ENCODE measurements around the gene TMEM141.
"Not testable (repeated sequence)": the region's sequence is repeated elsewhere in the genome, so short reads cannot be mapped to it uniquely, and the experiment has no call there.

TMEM141 gene

DNA sequence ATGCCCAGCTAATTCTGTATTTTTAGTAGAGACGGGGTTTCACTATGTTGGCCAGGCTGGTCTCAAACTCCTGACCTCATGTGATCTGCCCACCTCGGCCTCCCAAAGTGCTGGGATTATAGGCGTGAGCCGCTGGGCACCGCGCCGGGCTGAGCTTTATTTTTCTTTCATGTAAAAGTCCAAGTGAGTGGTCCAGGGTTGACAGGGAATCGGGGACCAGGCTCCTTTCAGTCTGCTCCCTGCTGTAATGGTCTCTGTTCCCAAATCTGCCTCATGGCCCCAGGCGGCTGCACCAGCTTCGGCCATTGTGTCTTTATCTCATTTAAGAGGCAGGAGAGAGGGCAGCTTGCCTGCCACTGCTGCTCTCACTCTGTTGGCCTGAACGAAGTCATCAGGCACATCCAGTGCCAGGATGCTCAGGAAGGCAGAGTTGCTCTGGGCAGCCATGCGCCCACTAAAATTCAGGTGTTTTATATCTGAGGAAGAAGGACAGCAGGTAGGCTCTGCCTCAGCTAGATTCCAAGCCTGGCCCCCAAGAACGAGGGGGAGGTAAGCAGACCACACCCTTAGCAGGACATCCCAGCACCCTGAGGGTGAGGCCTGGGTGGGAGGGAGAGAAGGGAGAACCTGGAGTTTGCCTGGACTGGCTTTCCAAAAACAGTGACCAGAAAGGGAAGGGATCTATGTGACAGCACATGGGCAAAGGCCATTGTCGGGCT is 3.3 kb downstream of the TMEM141 start:
- no peak for DNase-seq (ENCODE audit: low spot score)

DNA sequence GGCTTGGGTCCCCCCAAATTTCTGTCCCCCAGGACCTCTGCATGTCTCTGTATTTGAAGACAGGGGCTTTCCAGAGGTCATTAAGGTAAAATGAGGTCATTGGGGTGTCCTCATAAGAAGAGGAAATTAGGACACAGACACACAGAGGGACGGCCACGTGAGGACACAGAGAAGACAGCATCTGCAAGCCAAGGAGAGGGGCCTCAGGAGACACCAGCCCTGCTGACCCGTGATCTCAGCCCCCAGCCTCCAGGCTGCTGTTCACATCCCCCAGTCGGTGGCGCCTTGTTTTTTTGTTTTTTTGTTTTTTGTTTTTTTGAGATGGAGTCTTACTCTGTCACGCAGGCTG is 3.8 kb downstream of the TMEM141 start:
- DNase-seq (ENCODE audit: low spot score): no peak

DNA sequence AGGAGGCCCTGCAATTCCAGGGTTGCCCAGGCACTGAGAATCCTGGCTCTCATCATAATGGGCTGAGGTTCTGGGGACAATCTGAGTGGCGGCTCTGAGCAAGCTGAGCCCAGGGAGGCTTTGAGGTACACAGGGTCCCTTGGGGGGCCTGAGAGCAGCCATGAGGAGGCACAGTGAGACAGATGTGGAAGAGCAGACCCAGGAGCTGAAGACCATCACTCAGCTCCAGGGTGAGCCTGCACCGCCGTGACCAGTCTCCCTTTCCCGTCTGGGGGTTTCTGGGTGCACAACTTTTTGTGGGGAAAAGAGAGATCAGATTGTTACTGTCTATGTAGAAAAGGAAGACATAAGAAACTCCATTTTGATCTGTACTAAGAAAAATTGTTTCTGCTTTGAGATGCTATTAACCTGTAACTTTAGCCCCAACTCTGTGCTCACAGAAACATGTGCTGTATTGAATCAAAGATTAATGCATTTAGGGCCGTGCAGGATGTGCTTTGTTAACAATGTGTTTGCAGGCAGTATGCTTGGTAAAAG is 5.2 kb downstream of the TMEM141 start, which contains the start of gene CCDC183:
CCDC183 (plus strand) TSS at position 101 of the 537 bp plus-strand sequence; CDS start at position 161, 60 bp downstream.
- DNase-seq (ENCODE audit: low spot score): no peak

DNA sequence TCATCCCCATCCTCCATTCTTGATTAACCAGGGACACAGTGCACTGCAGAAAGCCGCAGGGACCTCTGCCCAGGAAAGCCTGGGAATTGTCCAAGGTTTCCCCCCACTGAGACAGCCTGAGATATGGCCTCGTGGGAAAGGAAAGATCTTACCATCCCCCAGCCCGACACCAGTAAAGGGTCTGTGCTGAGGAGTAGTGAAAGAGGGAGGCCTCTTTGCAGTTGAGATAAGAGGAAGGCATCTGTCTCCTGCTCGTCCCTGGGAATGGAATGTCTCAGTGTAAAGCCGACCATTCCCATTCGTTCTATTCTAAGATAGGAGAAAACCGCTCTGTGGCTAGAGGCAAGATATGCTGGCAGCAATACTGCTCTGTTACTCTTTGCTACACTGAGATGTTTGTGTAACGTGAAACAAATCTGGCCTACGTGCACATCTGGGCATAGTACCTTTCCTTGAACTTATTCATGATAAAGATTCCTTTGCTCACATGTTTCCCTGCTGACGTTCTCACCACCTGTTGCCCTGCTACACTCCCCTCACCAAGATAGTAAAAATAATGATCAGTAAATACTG is 5.7 kb downstream of the TMEM141 start:
- not testable (repeated sequence) for DNase-seq (ENCODE audit: low spot score)

DNA sequence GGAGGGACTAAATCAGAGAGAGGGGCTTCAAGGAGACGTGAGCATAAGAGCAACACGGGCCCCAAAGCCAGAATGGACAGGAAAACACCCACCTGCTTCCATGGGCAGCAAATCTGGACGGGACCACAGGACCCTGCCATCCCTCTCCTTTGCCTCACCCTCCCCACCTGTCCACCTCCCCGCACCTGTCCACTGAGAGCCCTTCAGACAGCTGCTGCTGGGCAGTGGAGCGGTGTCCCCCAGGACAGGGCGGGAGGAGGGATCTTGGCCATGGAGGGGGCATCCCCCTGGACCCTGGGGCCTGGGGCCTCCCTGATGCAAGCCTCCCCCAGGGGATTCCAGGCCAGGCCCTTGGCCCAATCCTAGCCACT is 7.5 kb downstream of the TMEM141 start:
- no peak for DNase-seq (ENCODE audit: low spot score)

DNA sequence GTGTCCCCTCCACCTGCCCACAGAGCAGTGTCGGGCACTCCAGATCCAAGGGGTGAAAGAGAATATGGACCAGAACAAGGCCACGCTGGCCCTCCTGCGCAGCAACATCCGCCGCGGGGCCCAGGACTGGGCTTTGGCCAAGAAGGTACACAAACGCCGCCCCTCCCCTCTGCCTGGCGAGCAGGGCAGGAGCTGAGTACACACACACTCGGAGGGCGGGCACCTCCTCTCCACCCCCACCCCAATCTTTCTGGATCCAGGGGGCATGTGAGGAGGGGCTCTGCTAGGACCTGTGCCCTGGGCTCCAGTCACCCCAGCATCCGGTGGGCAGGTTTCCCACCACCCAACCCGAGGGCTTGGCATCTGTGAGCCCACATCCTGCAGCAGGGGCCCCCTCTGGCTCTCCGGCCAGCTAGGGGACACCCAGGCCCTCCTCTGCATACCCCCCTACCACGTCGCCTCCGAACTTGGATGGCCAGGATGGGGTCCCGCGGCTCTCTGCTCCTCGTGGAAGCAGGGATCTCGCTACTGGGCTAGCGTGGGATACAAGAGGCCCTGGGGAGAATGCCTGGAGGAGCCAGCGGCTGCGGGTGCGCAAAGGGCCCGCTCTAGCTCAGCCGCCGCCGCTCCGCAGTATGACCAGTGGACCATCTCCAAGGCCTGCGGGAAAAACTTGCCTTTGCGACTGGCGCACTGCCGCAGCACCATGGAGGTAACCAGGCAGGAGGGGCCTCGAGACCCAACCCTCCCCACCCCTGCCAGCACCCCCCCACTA is 8.1 kb downstream of the TMEM141 start:
- DNase-seq (ENCODE audit: low spot score): no peak

DNA sequence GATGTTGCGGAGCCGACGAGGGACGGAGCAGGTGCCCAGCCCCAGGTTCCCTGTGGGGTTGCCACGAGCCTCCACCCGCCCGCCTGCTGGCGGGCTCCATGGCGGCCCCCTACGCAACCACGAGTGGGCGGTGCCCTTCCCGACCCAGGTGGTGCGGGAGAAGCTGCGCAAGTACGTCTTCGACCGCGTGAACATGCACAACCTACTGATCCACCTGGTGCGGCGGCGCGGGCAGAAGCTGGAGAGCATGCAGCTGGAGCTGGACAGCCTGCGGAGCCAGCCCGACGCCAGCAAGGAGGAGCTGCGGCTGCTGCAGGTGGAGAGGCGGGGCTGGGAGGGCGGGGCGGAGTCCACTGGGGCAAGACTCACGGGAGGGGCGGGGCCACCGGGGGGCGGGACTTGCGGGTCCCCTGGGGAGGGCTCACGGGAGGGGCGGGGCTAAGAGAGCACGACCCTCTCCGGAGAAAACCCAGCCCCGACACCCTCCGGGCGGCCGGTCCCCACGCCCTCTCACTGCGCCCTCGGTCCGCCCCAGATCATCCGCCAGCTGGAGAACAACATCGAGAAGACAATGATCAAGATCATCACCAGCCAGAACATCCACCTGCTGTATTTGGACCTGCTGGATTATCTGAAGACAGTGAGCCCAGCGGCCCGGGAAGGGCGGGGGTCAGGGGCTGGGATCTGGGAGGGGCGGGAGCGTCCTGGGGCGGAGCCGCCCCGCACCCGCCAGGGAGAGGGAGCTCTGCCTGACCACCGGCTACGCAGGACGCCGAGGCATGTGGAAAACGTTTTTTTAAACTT is 8.9 kb downstream of the TMEM141 start:
- DNase-seq (ENCODE audit: low spot score): peak; percentile 61

DNA sequence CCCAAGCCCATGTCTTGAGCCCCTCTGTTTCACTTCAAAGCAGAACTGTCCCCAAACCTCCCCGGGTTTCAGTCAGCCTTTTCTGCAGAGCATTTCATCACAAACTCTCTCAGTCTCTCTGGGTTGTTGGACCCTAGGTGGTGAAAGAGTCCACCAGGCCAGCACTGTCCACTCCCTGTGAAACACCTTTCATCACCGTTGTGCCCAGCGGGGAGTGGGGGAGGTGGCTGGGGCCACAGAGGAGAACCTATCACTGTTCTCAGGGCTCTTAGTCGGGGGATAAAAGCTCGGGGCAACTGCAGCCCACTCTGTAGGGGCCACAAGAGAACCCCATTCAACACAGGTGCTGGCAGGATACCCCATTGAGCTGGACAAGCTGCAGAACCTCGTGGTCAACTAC is 11.2 kb downstream of the TMEM141 start:
- no peak for DNase-seq (ENCODE audit: low spot score)

DNA sequence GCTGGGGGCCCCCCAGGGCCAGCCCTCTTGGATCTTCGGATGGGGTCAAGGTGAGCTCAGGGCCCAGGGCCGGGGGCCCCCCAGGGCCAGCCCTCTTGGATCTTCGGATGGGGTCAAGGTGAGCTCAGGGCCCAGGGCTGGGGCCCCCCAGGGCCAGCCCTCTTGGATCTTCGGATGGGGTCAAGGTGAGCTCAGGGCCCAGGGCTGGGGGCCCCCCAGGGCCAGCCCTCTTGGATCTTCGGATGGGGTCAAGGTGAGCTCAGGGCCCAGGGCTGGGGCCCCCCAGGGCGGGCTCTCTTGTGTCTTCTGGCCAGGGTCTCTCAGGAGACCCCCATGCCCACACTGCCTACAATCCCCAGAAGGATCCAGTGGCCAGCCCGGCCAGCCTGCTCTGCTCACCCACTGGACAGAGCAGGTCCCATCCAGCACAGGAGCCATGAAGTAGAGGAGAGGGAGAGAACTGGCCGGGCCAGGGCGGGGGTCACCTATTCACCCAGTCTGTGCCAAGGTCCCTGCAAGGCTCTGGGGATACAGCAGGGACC is 11.9 kb downstream of the TMEM141 start:
- DNase-seq (ENCODE audit: low spot score): not testable (repeated sequence)

DNA sequence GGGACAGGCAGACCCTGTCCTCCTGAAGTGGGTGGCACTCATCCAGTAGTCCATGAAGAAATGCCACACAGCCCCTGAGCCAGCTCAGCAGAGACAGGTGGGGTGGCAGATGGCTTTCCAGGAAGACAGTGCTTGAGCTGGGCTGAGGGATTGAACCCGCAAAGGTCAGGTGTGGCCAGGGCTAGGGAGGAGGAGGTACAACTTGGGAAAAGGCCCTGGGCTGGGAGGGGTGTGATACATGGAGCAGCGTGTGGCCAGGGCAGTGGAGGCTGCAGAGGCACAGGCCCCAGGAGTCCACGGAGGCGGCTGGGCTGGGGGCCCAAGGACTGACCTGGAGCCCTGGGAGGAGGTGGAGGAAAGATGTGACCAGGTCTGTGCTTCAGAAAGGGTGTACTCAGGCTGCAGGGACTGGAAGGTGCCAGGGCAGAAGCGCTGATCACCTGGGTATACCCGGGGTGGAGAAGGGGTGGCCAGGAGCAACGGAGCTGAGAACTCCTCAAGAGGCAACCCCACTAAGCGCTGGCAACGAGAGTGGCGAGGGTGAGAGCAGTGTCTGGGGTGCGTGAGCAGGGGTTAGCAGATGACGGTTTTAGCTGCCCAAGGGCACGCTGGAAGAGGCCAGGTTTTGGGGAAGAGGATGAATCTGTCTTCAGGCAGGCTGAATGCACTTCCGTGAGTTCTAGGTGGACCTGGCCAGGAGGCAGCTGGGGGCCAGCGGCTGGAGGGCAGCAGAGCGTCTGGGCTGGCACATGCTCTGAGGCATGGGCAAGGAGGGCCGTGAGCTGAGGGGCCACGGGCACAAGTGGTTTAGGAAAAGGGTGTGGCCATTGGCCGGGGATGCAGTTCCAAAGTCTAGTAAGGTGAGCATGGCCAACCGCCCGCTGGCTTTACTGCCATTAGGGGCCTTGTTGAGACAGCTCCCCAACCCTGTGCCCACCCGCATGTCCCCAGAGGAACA is 12.7 kb downstream of the TMEM141 start:
- DNase-seq (ENCODE audit: low spot score): no peak

DNA sequence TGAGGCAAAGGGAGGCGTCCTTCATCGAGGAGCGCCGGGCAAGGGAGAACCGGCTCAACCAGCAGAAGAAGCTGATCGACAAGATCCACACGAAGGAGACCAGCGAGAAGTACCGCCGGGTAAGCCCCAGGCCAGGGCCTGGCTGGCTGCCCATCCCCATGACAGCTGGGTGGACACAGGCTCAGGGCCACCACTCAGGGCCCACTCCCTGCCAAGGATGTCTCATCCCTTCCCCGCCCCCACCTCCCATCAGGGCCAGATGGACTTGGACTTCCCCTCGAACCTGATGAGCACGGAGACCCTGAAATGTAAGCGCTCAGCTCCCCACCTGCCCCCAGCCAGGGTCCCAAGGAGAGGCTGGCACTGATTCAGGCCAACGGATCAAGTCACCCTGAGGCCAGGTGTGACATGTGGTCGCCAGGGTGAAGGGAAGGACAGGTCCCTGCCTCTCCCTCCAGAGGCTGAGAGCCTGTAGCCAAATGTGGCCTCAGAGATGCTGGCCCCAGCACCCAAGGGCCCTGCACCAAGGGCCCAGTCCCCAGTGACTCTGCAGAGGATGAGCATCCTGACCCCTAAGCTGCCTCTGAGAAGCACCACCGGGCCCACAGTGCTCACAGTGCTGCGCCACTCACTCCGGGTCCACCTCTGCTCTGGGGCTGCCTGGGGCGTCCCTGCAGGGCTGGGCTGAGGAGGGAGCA is 13.5 kb downstream of the TMEM141 start:
- DNase-seq (ENCODE audit: low spot score): no peak

DNA sequence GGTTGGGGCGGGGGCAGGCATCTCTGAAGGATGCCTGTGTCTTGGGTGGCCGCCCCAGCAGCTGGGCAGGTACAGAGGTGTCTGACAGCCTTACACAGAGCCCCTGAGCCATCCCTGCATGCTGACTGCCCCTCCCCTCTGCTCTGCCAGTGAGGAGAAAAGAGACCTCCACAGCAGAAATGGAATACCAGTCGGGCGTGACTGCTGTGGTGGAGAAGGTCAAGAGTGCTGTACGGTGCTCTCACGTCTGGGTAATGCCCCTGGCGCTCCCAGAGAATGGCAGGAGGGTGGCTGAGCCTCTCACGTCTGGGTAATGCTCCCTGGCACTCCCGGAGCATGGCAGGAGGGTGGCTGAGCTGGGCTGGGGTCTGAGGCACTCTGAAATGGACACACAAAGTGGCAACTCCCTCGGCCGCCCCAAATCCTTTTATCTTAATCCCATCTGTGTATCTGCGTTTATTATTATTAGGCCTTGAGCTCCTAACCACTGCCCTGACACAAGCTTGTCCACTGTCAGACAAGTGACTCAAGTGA is 14.1 kb downstream of the TMEM141 start:
- no peak for DNase-seq (ENCODE audit: low spot score)

DNA sequence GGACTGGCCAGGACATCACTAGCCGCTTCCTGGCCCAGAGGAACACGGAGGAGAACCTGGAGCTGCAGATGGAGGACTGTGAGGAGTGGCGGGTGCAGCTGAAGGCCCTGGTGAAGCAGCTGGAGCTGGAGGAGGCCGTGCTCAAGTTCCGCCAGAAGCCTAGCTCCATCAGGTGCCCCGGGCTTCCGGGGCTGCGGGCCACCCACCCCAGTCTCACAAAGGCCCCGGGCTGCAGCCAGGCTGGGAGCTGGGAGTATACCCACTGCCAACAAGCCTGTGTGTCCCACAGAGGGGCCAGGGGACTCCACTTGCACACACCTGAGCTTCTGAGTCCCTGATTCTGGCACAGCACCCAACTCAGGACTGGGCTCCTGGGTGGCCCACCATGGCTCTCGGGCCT is 14.9 kb downstream of the TMEM141 start:
- no peak for DNase-seq (ENCODE audit: low spot score)

DNA sequence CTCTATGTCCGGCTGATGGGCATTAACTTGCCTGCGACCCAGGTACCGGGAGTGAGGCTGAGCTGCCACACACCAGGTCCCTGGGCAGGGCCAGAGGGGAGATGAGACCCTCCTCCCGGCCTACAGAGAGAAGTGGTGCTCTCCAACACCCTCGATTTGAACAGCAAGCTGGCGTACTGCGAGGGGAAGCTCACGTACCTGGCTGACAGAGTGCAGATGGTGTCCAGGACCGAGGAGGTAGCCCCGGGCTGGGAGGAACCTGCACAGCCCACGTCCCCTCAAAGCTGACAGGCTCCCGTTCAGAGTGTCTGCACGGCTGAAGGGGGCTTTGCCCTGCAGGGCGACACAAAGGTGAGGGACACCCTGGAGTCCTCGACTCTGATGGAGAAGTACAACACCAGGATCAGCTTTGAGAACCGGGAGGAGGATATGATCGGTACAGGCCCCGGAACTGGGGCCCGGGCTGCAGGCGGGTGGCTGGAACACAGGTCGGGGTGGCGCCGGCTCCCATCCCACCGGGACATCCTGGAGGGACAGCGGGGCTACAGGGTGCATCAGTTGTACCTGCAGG is 15.6 kb downstream of the TMEM141 start:
- DNase-seq (ENCODE audit: low spot score): no peak

DNA sequence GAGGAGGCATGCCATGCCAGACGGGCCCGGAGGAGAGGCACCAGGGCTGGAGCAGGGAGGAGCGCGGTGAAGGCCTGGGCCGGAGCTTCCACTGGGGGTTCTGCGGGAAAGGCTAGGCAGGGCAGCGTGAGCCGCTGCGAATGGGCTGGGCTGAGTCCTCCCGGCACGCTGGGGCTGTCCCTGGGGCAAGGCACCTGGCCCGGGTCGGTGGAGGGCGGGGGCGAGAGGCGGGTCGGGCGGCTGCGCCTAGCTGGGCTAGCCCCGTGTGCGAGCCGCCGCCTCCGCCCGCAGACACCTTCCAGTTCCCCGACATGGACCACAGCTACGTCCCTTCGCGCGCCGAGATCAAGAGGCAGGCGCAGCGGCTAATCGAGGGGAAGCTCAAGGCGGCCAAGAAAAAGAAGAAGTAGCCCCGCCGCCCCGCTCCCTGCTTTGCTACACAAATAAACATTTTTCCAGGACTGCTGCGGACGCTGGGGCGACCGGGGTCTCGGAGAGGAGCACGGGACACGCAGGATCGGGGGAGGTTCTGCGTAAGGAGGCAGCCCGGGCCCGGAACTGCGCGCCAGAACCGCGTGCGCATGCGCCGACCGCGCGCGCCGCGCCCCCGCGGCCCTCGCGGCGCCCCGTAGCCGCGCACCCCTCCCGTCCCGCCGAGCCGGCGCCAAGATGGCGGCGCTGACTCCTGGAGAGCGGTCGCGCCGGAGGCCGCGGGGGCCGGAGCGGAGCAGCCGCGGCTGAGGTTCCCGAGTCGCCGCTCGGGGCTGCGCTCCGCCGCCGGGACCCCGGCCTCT is 16.3 kb downstream of the TMEM141 start, which contains the start of gene RABL6:
RABL6 (plus strand) TSS at position 668 of the 794 bp plus-strand sequence. CDS start 249 bp downstream, outside the sequence.
- DNase-seq (ENCODE audit: low spot score): peak; percentile 99

DNA sequence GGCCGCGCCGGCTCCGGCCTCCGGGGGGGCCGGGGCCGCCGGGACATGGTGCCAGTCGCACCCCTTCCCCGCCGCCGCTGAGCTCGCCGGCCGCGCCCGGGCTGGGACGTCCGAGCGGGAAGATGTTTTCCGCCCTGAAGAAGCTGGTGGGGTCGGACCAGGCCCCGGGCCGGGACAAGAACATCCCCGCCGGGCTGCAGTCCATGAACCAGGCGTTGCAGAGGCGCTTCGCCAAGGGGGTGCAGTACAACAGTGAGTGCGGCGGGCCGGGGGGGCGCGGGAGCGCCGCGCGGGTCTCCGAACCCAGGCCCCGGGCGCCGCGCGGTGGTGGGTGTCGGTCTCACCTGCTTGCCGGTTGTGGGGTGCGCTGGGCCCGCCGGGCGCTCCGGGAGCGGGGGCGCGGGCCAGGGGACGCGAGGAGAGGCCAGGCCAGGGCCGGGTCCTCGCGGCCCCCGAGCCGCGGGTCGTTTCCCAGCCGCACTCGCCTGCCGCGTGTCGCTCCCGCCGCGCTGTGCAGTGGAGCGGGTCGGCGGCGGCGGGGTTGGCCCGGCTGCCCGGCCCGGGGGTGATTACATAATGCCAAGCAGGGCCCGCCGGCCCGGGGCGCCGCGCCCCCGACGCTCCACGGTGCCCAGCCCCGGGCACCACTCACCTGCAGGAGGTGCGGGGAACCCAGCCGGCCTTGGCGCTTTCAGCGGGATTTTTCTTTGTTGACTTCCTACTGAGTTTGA is 17.1 kb downstream of the TMEM141 start:
- DNase-seq (ENCODE audit: low spot score): peak; percentile 51

DNA sequence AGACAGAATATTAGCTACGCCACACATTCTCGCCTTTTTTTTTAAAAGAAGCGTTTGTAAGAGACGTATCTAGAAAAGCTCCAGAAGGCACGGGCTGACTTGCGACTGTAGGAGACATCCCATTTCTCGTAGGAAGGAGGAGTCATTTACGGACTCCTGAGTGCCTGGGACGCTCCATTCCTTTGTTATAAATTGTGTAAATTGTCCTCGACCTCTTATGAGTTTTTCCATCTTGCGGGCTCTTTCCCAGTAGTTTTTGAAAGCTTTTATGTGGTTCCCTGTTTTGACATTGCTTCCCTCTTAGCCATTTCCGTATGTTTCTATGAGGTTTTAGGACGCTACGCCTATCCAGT is 17.6 kb downstream of the TMEM141 start:
- DNase-seq (ENCODE audit: low spot score): peak; percentile 59
